ENCODE data around the gene YPEL2. TPM values are rescaled to one million over a fixed set of nuclear protein-coding genes. Genes with fewer than 3 reads are reported as not detected.

The YPEL2 gene
- total RNA-seq, 1 experiment from 2014 or later = 0.98 TPM

GRCh38 chr17:59372138-59372751, 40.8 kb downstream of the YPEL2 start:
- H3K9me3 Mint-ChIP-seq = no peaks in the 10 kb centered on the region
- Histone ChIP-seq H4K20me1 (ENCODE audit: control insufficient read depth, insufficient read depth, insufficient read length) (no peaks in the 10 kb centered on the region), H2BK5ac (ENCODE audit: insufficient read length, low read length) (no peak overlapping the region), H2AFZ (ENCODE audit: low read length) (no peak overlapping the region), H3K4ac (ENCODE audit: low read depth, low read length) (no peak overlapping the region), H3T11ph (ENCODE audit: low read length) (no peak overlapping the region), H3K4me1 (ENCODE audit: insufficient read depth, low read length) (peaks cover 2% of the 10 kb centered on the region; the same call in 1 of the 2 replicates), H4K91ac (ENCODE audit: insufficient read length, low read depth, low read length) (no peak overlapping the region), H3K27ac (ENCODE audit: insufficient read length, low read depth, low read length) (no peak overlapping the region), H3K79me2 (ENCODE audit: insufficient read depth, low read length) (no peaks in the 10 kb centered on the region), H3K14ac (ENCODE audit: insufficient read depth, low read length) (no peak overlapping the region), H3K56ac (ENCODE audit: insufficient read length, low read depth, low read length) (no peak overlapping the region), H3K23me2 (ENCODE audit: insufficient read length, low read depth, low read length, poor library complexity, severe bottlenecking) (no peaks in the 10 kb centered on the region), H3K4me2 (ENCODE audit: insufficient read depth, insufficient read length, low read length) (no peak overlapping the region), H3K23ac (ENCODE audit: insufficient read length, low read depth, low read length) (no peak overlapping the region), H4K5ac (ENCODE audit: insufficient read length, low read depth, low read length) (no peak overlapping the region), H4K8ac (replicated peaks; ENCODE audit: insufficient read length, low read depth, low read length) (no peak overlapping the region), H2AK5ac (ENCODE audit: insufficient read length, low read length) (no peak overlapping the region), H3K9ac (ENCODE audit: extremely low read depth, insufficient read length, low read length) (no peak overlapping the region), H2BK15ac (ENCODE audit: low read depth, low read length) (no peak overlapping the region), H3K79me1 (ENCODE audit: insufficient read depth, low read depth, low read length, poor library complexity, severe bottlenecking) (no peaks in the 10 kb centered on the region), H3K9me3 (ENCODE audit: control insufficient read depth, low read depth, low read length) (no peaks in the 10 kb centered on the region), H2BK12ac (ENCODE audit: insufficient read length, low read depth, low read length) (no peak overlapping the region), H3K18ac (ENCODE audit: insufficient read length, low read depth, low read length) (no peak overlapping the region), H2BK20ac (ENCODE audit: low read depth, low read length, poor library complexity, severe bottlenecking) (no peak overlapping the region), H2BK120ac (ENCODE audit: low read depth, low read length, poor library complexity, severe bottlenecking) (no peak overlapping the region), H3K27me3 (ENCODE audit: insufficient read depth, low read length) (no peaks in the 10 kb centered on the region)
- no peak overlapping the region for H3K4me3 Mint-ChIP-seq
- WGBS (ENCODE audit: extremely low coverage, insufficient read length, low lambda C conversion rate) = no CpG with 5 or more reads among the region's 2 CpGs
- H3K27me3 Mint-ChIP-seq (ENCODE audit: low read depth) = 0 out of 2 replicates have a peak, but pooled peaks cover 1% of the 10 kb centered on the region
- H3K4me1 Mint-ChIP-seq = peaks cover 49 to 55% of the 10 kb centered on the region in 2 experiments
- no peak for TF ChIP-seq CTCF (conservative IDR thresholded peaks at IDR 0.05)
- H3K27ac Mint-ChIP-seq = peak overlapping the region in 2 of 3 experiments; percentile 2 to 64; a peak in 3 of 7 replicates
- no peak for DNase-seq
- H3K36me3 Mint-ChIP-seq (ENCODE audit: insufficient read depth in 1 of 3, low read depth in 3 of 3) = no peaks in the 10 kb centered on the region
